HG02840 (cell line): ENCODE results near the gene REXO4.
"Not testable (repeated sequence)": the region's sequence is repeated elsewhere in the genome, so short reads cannot be mapped to it uniquely, and the experiment has no call there.

Experiments used
- ATAC-seq: cut with Tn5 transposase; IDR thresholded peaks from one replicate; pipeline ENCODE4 v1.9.1; 2021; ENCODE audit warnings: mild to moderate bottlenecking, moderate library complexity, moderate number of reproducible peaks; ENCODE audit not compliant: unreplicated experiment, low FRiP score

Gene REXO4

DNA sequence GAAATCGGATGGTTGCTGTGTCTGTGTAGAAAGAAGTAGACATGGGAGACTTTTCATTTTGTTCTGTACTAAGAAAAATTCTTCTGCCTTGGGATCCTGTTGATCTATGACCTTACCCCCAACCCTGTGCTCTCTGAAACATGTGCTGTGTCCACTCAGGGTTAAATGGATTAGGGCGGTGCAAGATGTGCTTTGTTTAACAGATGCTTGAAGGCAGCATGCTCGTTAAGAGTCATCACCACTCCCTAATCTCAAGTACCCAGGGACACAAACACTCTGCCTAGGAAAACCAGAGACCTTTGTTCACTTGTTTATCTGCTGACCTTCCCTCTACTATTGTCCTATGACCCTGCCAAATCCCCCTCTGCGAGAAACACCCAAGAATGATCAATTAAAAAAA lies 26.4 kb downstream of the REXO4 start:
- ATAC-seq: not testable (repeated sequence)

GRCh38 chr9:133390713-133391112 lies 27.1 kb downstream of the REXO4 start:
- ATAC-seq: no peak

GRCh38 chr9:133389562-133389961 lies 28.2 kb downstream of the REXO4 start:
- no peak for ATAC-seq

GRCh38 chr9:133389025-133389557 lies 28.7 kb downstream of the REXO4 start:
- no peak for ATAC-seq

GRCh38 chr9:133387680-133388079 lies 30.1 kb downstream of the REXO4 start:
- no peak for ATAC-seq

DNA sequence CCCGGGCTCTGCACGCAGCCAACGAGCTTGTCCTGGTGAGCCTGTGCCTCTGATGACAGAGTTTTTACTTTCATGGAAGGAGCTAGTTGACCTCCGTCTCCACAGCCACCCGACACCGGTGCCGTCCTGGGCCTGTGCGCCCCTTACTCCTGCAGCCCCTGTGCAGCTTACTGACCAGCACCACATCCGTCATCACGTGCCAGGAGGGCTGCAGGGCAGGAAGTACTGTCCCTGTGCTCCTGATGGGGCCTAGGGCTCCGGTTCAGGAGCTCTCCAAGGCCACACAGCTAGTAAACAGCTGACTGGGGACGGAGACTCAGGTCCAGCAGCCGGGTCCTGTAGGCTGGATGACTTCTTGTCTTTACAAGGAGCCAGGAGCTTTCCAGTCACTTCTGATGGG lies 31.5 kb downstream of the REXO4 start:
- ATAC-seq: no peak

- ATAC-seq: no peak
These were observed 32.4 kb downstream of the REXO4 start for GRCh38 chr9:133385452-133385851.

DNA sequence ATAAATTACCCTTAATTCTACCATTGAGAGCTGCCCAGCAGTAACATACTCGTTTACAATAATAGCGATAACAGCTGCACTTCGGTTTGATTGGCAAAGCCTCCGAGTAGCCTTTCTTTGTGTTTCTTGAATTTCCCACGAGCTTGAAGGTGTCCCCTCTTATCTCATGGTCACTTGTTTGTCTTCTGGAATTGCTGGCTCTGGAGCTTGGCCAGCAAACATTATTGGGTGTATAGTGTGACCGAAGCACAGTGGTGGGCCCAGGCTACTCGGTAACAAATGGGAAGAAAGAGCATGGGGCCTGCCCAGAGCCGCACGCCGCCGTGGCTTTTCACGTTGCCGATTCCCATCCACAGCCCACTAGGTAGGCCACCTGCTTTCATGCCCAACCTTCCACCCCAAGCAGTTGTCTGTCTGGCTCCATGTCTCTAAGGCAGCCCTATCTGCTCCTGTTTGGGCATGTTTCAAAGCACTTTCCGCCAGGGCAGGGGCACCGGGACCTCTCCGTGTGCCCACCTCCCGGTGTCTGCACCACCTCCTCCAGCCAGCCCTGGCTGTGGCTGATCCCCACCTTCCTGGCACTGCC lies 33.0 kb downstream of the REXO4 start:
- ATAC-seq: no peak

DNA sequence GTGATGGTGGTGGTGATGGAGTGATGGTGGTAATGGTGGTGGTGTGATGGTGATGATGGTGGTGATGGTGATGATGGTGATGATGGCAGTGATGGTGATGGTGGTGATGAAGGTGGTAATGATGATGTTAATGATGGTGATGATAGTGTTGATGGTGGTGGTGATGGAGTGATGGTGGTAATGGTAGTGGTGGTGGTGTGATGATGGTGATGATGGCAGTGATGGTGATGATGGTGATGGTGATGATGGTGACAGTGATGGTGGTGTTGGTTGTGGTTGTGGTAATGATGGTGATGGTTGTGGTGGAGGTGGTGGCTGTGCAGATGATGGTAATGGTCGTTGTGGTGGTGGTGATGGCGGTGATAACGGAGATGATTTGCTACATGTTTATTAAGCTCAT lies 34.4 kb downstream of the REXO4 start:
- ATAC-seq: no peak

- no peak for ATAC-seq
These were observed 35.2 kb downstream of the REXO4 start for GRCh38 chr9:133382507-133383141.

DNA sequence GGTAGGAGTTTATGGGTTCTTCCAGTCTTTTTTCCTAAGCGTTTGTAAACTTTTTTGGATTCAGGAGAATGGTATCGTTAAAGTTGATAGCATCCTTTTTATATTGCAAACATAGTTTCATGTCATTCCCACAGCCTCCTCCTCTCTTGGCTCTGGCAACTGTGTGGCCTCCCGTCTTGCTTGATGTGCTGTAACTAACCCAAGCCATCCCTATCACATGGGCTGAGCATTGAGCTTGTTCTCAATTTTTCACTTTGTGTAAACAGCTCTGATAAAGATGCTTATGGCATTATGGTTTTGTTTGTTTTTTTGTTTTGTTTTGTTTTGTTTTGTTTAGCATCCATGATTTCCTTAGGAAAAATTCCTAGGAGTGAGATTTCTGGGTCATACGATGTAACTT lies 37.1 kb downstream of the REXO4 start:
- ATAC-seq: no peak

DNA sequence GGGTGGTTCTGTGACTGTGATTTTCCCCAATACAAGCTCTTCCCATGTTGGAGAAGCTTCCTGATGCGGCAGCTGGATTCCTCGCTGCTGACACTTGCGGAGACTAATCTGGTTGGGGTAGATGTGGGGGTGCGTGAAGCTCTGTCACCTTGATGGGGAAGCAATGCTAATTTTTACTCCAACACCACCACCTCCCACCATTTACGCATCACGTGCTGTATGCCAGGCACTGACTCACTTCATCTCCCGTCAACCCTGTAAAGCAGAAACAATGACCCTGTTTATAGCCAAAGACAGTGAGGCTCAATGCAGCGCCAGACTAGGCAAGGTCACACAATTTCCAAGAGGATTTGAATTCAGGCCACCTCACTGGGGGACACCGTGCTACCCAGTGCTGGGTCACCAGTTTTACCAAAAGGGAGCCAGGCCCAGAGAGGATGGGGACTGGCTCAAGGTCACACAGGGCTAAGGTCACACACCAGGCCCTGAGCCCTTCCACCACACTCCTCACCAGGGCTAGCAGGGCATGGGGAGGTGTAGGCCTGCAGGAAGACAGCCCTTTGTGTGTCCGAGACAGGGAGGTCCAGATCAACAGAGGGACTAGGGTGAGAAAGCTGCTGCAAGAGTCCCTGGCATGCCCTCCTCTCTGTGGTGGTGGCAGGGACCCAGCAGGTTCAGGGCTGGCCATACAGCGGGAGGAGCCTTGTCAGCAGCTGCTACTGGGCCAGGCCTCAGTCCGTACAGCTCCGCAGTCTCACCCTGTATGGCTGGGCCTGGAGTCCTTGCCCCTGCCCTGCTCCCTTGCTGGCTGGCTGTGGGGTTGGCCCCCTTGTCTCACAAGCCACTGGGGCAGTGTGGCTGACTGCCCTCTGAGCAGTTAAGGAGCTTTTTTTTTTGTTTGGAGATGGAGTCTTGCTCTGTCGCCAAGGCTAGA lies 38.4 kb downstream of the REXO4 start:
- no peak for ATAC-seq

GRCh38 chr9:133378408-133378962 lies 39.3 kb downstream of the REXO4 start:
- ATAC-seq: no peak

DNA sequence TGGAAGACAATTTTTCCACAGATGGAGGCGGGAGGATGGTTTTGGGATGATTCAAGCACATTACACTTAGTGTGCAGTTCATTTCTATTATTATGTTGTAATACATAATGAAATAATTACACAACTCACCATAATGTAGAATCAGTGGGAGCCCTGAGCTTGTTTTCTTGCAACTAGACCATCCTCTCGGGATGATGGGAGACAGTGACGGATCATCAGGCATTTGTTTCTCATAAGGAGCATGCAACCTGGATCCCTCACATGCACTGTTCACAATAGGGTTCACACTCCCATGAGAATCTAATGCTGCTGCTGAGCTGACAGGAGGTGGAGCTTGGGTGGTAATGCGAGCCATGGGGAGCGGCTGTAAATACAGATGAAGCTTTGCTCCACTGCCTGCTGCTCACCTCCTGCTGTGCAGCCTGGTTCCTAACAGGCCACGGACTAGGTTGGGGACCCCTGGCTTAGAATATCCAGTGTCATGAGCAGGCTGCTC lies 40.0 kb downstream of the REXO4 start:
- no peak for ATAC-seq

- ATAC-seq: not testable (repeated sequence)
These were observed 40.5 kb downstream of the REXO4 start for GRCh38 chr9:133377280-133377679.

DNA sequence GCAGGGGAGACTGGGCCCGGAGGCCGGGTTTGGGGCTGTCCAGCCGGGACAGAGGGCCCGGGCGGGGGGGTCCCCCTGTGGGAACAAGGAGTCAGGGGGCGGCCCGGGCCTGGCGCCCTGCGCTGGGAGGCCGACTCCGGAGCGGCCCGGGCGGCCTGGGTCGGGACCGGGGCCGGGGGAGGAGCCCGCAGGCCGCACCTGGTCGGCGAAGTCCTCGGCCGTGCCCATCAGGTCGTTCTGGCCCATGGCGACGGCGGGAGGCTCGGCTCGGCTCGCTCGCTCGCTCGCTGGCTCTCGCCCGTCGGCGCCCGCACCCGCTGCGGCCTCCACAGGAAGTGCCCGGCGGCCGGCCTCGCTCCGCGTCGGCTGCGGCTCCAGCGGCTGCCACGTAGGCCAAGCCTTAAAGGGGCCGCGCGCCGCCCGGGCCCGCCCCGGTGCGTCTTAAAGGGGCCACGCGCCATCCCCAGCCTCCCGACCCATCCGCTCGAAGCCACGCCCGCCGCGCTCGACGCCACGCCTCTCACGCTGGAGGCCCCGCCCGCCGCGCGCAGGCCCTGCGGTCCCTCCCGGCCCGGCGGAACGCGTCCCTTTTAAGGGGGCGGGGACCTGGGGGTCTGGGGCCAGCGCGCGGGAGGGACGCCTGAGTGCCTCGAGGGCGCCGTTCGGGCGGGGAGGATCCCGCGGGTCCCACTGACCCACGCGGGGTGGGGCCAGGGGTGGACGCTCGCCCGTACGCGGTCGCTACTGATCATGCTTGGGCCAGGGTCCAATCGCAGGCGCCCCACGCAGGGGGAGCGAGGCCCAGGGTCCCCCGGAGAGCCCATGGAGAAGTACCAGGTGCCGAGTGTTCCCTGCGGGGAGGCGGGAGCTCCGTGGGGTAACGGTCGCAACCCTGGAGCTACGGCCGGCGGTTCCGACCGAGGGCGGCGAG lies 41.8 kb downstream of the REXO4 start, which contains the start of the genes STKLD1 and SURF4:
Gene STKLD1, plus strand, starts transcription at position 643 of the 931 bp plus-strand sequence. Its CDS starts 108 bp downstream, at position 751.
Gene SURF4, minus strand, starts transcription at position 337 of the 931 bp plus-strand sequence. Its CDS starts 91 bp downstream, at position 246.
- ATAC-seq: peak; percentile 81

DNA sequence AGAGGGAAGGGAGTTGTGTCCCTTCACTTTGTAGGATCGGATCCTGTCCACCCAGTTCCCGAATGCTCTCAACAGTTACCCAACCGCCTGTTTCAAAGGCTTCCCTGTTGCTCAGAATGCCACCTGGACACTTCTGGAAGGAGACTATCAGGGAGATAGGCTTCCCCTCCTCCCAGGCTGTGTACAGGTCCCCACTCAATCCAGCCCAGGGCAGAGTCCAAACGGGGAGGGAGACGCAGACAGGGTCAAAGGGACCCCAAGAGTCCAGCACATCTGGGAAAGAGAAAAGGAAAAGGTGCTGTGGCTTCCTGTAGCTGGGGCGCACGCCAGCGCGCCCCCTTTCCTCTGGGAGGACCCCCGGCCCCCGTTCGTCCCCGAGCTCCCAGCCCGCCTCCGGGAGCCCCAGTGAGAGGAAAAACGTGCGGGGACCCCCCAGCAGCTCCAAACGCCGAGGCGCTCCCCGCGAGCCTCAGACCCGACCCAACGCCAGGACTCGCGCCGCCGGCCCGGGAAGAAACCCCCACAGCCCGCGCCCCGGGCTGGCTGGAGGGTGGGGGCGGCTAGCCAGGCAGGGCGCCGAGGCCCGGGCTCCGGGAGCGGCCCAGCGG lies 42.6 kb downstream of the REXO4 start:
- ATAC-seq: peak; percentile 12

- no peak for ATAC-seq
These were observed 43.1 kb downstream of the REXO4 start for GRCh38 chr9:133374612-133375115.

GRCh38 chr9:133372144-133372543 lies 45.7 kb downstream of the REXO4 start:
- ATAC-seq: no peak
